Activated CD4-positive, alpha-beta T cell treated with anti-CD3 and anti-CD28 coated beads, Interleukin-2, amount 50 U/mL, for 4 hours (primary cell): ENCODE data around the gene PKD1.
"Not testable (repeated sequence)": the region's sequence is repeated elsewhere in the genome, so short reads cannot be mapped to it uniquely, and the experiment has no call there.

Source experiments
- DNase-seq, 2 experiments: peaks; one replicate each; pipeline ENCODE4 v3.0.0-alpha.2; 2020

PKD1 gene

GRCh38 chr16:2105769-2106168, 29.9 kb downstream of the PKD1 start:
- DNase-seq, result not testable (repeated sequence)

GRCh38 chr16:2105291-2105690, 30.4 kb downstream of the PKD1 start:
- DNase-seq, result not testable (repeated sequence)

- DNase-seq, result not testable (repeated sequence)
Measured at GRCh38 chr16:2104464-2104863, 31.2 kb downstream of the PKD1 start.

GRCh38 chr16:2102471-2102870, 33.2 kb downstream of the PKD1 start:
- no peak for DNase-seq

- DNase-seq, result not testable (repeated sequence)
Measured at GRCh38 chr16:2101581-2101980, 34.1 kb downstream of the PKD1 start.

- not testable (repeated sequence) for DNase-seq
Measured at GRCh38 chr16:2097689-2098088, 38.0 kb downstream of the PKD1 start.

- DNase-seq, result no peak
Measured at GRCh38 chr16:2096853-2097595, 38.7 kb downstream of the PKD1 start.

GRCh38 chr16:2095918-2096582, 39.6 kb downstream of the PKD1 start:
- no peak for DNase-seq

- no peak for DNase-seq
Measured at GRCh38 chr16:2095315-2095853, 40.3 kb downstream of the PKD1 start.

GRCh38 chr16:2093793-2094192, 41.9 kb downstream of the PKD1 start:
- no peak for DNase-seq

GRCh38 chr16:2092866-2093265, 42.8 kb downstream of the PKD1 start:
- DNase-seq, result no peak

GRCh38 chr16:2092256-2092620, 43.5 kb downstream of the PKD1 start:
- DNase-seq, result no peak

- no peak for DNase-seq
Measured at GRCh38 chr16:2091547-2092255, 44.0 kb downstream of the PKD1 start.

GRCh38 chr16:2090777-2091546, 44.7 kb downstream of the PKD1 start:
- DNase-seq, result no peak

GRCh38 chr16:2090481-2090776, 45.3 kb downstream of the PKD1 start:
- no peak for DNase-seq

- no peak for DNase-seq
Measured at GRCh38 chr16:2089706-2090480, 45.8 kb downstream of the PKD1 start.

- DNase-seq, result no peak
Measured at GRCh38 chr16:2088759-2089358, 46.8 kb downstream of the PKD1 start.

GRCh38 chr16:2087748-2088631, 47.7 kb downstream of the PKD1 start:
- DNase-seq, result no peak

GRCh38 chr16:2086812-2087747, 48.6 kb downstream of the PKD1 start:
- no peak for DNase-seq
